WERI-Rb-1 (cell line): ENCODE measurements around the gene PRKCB.

Experiments
- DNase-seq: peaks from one replicate; pipeline ENCODE4 v3.0.0-alpha.2; 2020
- H3K27ac ChIP-seq: fragments of 250-450 bp; sonication (Bioruptor Pico); 2 replicates; pipeline ENCODE4 v1.5.1; 2020; ENCODE audit warnings: mild to moderate bottlenecking, moderate library complexity
- H3K27me3 ChIP-seq: fragments of 250-450 bp; sonication (Bioruptor Pico); 2 replicates; pipeline ENCODE4 v1.5.1; 2021; ENCODE audit warnings: mild to moderate bottlenecking, low read depth, moderate library complexity; ENCODE audit not compliant: insufficient read depth, severe bottlenecking
- H3K36me3 ChIP-seq: fragments of 250-450 bp; sonication (Bioruptor Pico); 2 replicates; pipeline ENCODE4 v1.5.1; 2020; ENCODE audit warnings: mild to moderate bottlenecking, moderate library complexity
- H3K4me3 ChIP-seq: 2 replicates; pipeline ENCODE4 v1.5.1; 2011; ENCODE audit warnings: low read depth, mild to moderate bottlenecking, control low read depth, low read length
- H3K9me3 ChIP-seq: fragments of 250-450 bp; sonication (Bioruptor Pico); 2 replicates; pipeline ENCODE4 v1.5.1; 2021; ENCODE audit warnings: mild to moderate bottlenecking, moderate library complexity; ENCODE audit not compliant: severe bottlenecking
- CTCF ChIP-seq: IDR thresholded peaks from 2 replicates; pipeline ENCODE4 v1.5.1; 2011; ENCODE audit warnings: low read depth, mild to moderate bottlenecking, control low read depth, inconsistent platforms, low read length

The PRKCB gene

DNA sequence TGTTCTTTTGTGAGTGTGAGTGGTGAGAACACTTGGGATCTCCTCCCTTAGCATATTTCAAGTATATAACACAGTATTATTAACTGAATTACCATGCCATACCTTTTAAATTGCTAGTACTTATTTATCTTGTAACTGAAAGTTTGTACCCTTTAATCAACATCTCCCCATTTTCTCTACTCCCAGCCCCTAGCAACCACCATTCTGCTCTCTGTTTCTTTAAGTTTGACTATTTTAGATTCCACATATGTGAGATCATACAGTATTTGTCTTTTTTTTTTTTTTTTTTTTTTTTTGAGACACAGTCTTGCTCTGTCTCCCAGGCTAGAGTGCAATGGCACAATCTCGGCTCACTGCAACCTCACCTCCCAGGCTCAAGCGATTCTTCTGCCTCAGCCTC, 302.8 kb downstream of the PRKCB start:
- TF ChIP-seq CTCF, result no peak
- H3K27ac ChIP-seq, result no peak overlapping the region

GRCh38 chr16:24139282-24139681, 303.5 kb downstream of the PRKCB start:
- no peak overlapping the region for H3K4me3 ChIP-seq
- H3K27me3 ChIP-seq, result no peaks in the 10 kb centered on the region
- TF ChIP-seq CTCF, result no peak
- no peak overlapping the region for H3K27ac ChIP-seq
- H3K36me3 ChIP-seq, result no peaks in the 10 kb centered on the region
- no peaks in the 10 kb centered on the region for H3K9me3 ChIP-seq
- DNase-seq, result no peak

More for the DNA sequence above, 302.8 kb downstream of the PRKCB start:
- H3K4me3 ChIP-seq, result no peak overlapping the region
- no peaks in the 10 kb centered on the region for H3K27me3 ChIP-seq
- no peak for DNase-seq
- H3K36me3 ChIP-seq, result no peaks in the 10 kb centered on the region
- no peaks in the 10 kb centered on the region for H3K9me3 ChIP-seq

- H3K4me3 ChIP-seq, result no peak overlapping the region
- H3K27me3 ChIP-seq, result no peaks in the 10 kb centered on the region
- no peaks in the 10 kb centered on the region for H3K9me3 ChIP-seq
- H3K27ac ChIP-seq, result peak overlapping the region; percentile 70
- no peaks in the 10 kb centered on the region for H3K36me3 ChIP-seq
- TF ChIP-seq CTCF, result no peak
- no peak for DNase-seq
Observed at GRCh38 chr16:24140730-24141129, 304.9 kb downstream of the PRKCB start.

DNA sequence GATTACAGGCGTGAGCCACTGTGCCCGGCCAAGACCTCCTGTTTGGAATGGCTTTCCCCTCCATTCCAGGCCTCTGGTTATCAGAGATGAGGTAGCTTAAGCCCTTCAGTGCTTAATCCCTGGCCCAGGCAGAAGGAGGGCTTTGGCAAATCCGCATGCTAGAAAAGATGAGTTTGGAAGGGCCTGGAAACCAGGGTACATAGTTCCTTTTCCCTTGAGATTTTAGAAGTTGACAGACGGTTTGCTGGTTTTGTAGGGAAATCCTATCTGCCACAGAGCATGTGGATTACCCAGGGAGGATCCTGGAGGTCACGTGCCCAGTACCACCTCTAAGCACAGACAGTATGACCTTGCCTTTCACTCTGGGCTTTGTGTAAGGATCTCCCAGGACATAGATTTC, 305.7 kb downstream of the PRKCB start:
- no peaks in the 10 kb centered on the region for H3K9me3 ChIP-seq
- DNase-seq, result peak; percentile 87
- peak overlapping the region; percentile 70 for H3K27ac ChIP-seq
- no peaks in the 10 kb centered on the region for H3K36me3 ChIP-seq
- no peak overlapping the region for H3K4me3 ChIP-seq
- TF ChIP-seq CTCF, result no peak
- no peaks in the 10 kb centered on the region for H3K27me3 ChIP-seq

GRCh38 chr16:24141917-24142316, 306.1 kb downstream of the PRKCB start:
- no peaks in the 10 kb centered on the region for H3K27me3 ChIP-seq
- no peaks in the 10 kb centered on the region for H3K36me3 ChIP-seq
- no peak for DNase-seq
- H3K27ac ChIP-seq, result peak overlapping the region; percentile 70
- H3K4me3 ChIP-seq, result no peak overlapping the region
- TF ChIP-seq CTCF, result no peak
- no peaks in the 10 kb centered on the region for H3K9me3 ChIP-seq

DNA sequence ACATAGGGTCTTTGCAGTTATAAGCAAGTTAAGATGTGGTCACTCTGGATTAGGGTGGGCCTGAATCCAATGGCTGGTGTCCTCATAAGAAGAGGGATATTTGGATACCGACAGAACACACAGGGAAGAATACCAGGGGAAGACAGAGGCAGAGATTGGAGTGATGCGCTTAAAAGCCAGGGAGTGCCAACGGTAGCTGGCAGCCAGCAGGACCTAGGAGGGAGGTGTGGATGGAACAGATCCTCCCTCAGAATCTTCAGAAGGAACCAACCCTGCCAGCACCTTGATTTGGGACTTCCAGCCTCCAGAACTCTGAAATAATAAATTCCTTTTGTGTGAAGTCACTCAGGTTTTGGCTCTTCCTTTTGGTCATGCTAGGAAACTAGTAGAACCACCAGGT, 310.1 kb downstream of the PRKCB start:
- DNase-seq, result no peak
- Histone ChIP-seq H3K36me3 (no peaks in the 10 kb centered on the region), H3K9me3 (no peaks in the 10 kb centered on the region), H3K27ac (no peak overlapping the region), H3K27me3 (no peaks in the 10 kb centered on the region), H3K4me3 (no peak overlapping the region)
- TF ChIP-seq CTCF, result no peak
